ENCODE measurements around the gene CD55. TPM values are rescaled to one million over a fixed set of nuclear protein-coding genes. Genes with fewer than 3 reads are reported as not detected.

CD55 gene
- total RNA-seq, 2 donors from 2014 or later, result 19.5 to 26.1 TPM

DNA sequence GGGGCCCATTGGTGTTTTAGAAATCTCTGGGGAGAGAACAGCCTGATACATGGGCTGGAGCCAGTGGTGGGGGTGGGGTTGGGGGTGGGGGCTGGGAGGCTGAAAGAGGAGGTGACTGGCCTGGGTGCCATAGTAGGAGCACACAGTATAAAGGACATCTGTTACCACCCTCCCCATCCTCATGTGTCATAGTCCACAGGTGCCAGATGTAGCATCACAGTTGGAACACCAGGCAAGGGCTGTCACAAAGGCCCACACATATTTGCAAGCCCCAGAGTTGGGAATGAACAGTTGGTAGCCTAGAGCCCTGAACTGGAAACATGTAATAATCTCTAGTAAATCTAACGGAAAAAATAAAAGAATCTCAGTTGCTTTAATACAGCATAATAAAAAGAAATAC is 77.5 kb downstream of the CD55 start:
- no peak for TF ChIP-seq CTCF (conservative IDR thresholded peaks at IDR 0.05)
- peaks cover 6% of the 10 kb centered on the region for H3K4me1 Mint-ChIP-seq
- H3K27ac Mint-ChIP-seq, result no peak overlapping the region
- no peak for DNase-seq
- no peak overlapping the region for H3K4me3 Mint-ChIP-seq
- Histone ChIP-seq H3K9me3 (ENCODE audit: control insufficient read depth, low read length) (no peaks in the 10 kb centered on the region), H3K9ac (ENCODE audit: extremely low read depth, low read length, poor library complexity, severe bottlenecking) (no peak overlapping the region), H3K4me3 (ENCODE audit: low read length) (no peak overlapping the region), H3K36me3 (ENCODE audit: control insufficient read depth, insufficient read depth, low read length) (no peaks in the 10 kb centered on the region), H3K27me3 (ENCODE audit: control insufficient read depth, insufficient read depth, low read length, poor library complexity, severe bottlenecking) (no peaks in the 10 kb centered on the region), H3K4me1 (ENCODE audit: control insufficient read depth, insufficient read depth, low read length) (peaks cover 5% of the 10 kb centered on the region), H3K27ac (ENCODE audit: low read depth, low read length) (no peak overlapping the region)
- H3K27me3 Mint-ChIP-seq (ENCODE audit: insufficient read depth), result peaks cover 2% of the 10 kb centered on the region
- WGBS, 2 experiments (ENCODE audit: insufficient coverage in 1 of 2, insufficient read length in 1 of 2), result no CpG with 5 or more reads among the region's 1 CpG
- H3K9me3 Mint-ChIP-seq, result no peaks in the 10 kb centered on the region
- no peaks in the 10 kb centered on the region for H3K36me3 Mint-ChIP-seq (ENCODE audit: low read depth)

- peaks cover 6% of the 10 kb centered on the region for H3K4me1 Mint-ChIP-seq
- no peak overlapping the region for H3K4me3 Mint-ChIP-seq
- no peaks in the 10 kb centered on the region for H3K9me3 Mint-ChIP-seq
- Histone ChIP-seq H3K36me3 (ENCODE audit: control insufficient read depth, insufficient read depth, low read length) (no peaks in the 10 kb centered on the region), H3K4me1 (ENCODE audit: control insufficient read depth, insufficient read depth, low read length) (peaks cover 5% of the 10 kb centered on the region), H3K4me3 (ENCODE audit: low read length) (no peak overlapping the region), H3K27me3 (ENCODE audit: control insufficient read depth, insufficient read depth, low read length, poor library complexity, severe bottlenecking) (peaks cover 1% of the 10 kb centered on the region), H3K9me3 (ENCODE audit: control insufficient read depth, low read length) (no peaks in the 10 kb centered on the region), H3K9ac (ENCODE audit: extremely low read depth, low read length, poor library complexity, severe bottlenecking) (no peak overlapping the region), H3K27ac (ENCODE audit: low read depth, low read length) (no peak overlapping the region)
- peak; percentile 47 for TF ChIP-seq CTCF (conservative IDR thresholded peaks at IDR 0.05)
- 96 to 97% methylated on average over 5 to 7 of the region's 7 CpGs for WGBS, 2 experiments (ENCODE audit: insufficient coverage in 1 of 2, insufficient read length in 1 of 2)
- no peak overlapping the region for H3K27ac Mint-ChIP-seq
- no peak for DNase-seq
- H3K36me3 Mint-ChIP-seq (ENCODE audit: low read depth), result no peaks in the 10 kb centered on the region
- H3K27me3 Mint-ChIP-seq (ENCODE audit: insufficient read depth), result no peaks in the 10 kb centered on the region
Observed at GRCh38 chr1:207401578-207401977, 80.1 kb downstream of the CD55 start.

DNA sequence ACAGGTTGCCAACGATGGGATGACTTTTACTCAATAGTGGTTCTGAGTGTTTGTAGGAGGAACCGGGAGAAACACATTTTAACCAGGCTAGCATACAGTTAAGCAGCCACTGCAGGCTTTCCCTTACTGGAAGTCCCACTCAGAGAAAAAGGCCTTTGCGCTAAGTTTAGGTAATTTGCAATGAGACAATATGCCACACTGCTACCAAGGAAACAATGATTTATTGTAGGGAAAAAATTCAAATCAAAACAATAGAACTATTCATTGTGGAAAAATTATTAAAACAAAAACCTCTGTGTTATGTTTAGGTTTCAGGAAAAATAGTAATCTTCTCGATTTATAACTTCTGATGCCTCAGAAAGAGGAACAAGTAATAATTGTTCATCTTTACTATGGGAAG is 81.3 kb downstream of the CD55 start:
- Mint-ChIP-seq H3K9me3 (no peaks in the 10 kb centered on the region), H3K27ac (no peak overlapping the region), H3K4me1 (peaks cover under 1% of the 10 kb centered on the region), H3K27me3 (ENCODE audit: insufficient read depth) (peaks cover 3% of the 10 kb centered on the region), H3K36me3 (ENCODE audit: low read depth) (no peaks in the 10 kb centered on the region), H3K4me3 (no peak overlapping the region)
- DNase-seq, result no peak
- Histone ChIP-seq H3K36me3 (ENCODE audit: control insufficient read depth, insufficient read depth, low read length) (no peaks in the 10 kb centered on the region), H3K9me3 (ENCODE audit: control insufficient read depth, low read length) (no peaks in the 10 kb centered on the region), H3K27me3 (ENCODE audit: control insufficient read depth, insufficient read depth, low read length, poor library complexity, severe bottlenecking) (peaks cover 5% of the 10 kb centered on the region), H3K4me1 (ENCODE audit: control insufficient read depth, insufficient read depth, low read length) (no peaks in the 10 kb centered on the region), H3K4me3 (ENCODE audit: low read length) (no peak overlapping the region), H3K9ac (ENCODE audit: extremely low read depth, low read length, poor library complexity, severe bottlenecking) (no peak overlapping the region), H3K27ac (ENCODE audit: low read depth, low read length) (no peak overlapping the region)
- 92 to 100% methylated on average over 1 to 4 of the region's 4 CpGs for WGBS, 2 experiments (ENCODE audit: insufficient coverage in 1 of 2, insufficient read length in 1 of 2)
- TF ChIP-seq CTCF (conservative IDR thresholded peaks at IDR 0.05), result no peak
